GM12878 (cell line): ENCODE data around the gene SERPINE1. TPM values are rescaled to one million over a fixed set of nuclear protein-coding genes. Genes with fewer than 3 reads are reported as not detected.

Experiments used
- ATAC-seq: fragments of 200-7000 bp; cut with Tn5 transposase; 3 replicates; pipeline ENCODE4 v1.9.1; 2020; ENCODE audit warnings: mild to moderate bottlenecking, moderate library complexity
- BruUV-seq: library from RNA; stranded (reverse); fragments of 400-500 nt; replicated peaks from 2 replicates; lab custom pipeline; 2021; lab: Mats Ljungman, UMichigan
- CTCF ChIA-PET: fragments of 300-600 bp; sonication (Branson Sonifier 250); formaldehyde crosslinking; extraction: SDS; loops from one replicate; lab custom pipeline; 2021; ENCODE audit warnings: inconsistent platforms; lab: Yijun Ruan, JAX
- POLR2A ChIA-PET: fragments of 350-600 bp; formaldehyde crosslinking; extraction: SDS; loops from one replicate; lab custom pipeline; 2021; ENCODE audit warnings: inconsistent platforms; lab: Charles Lee
- RAD21 ChIA-PET: fragments of 300-600 bp; sonication (Branson Sonifier 250); formaldehyde crosslinking; loops from one replicate; lab custom pipeline; 2023; ENCODE audit warnings: antibody characterized with exemption; ENCODE audit not compliant: unreplicated experiment; lab: Charles Lee
- SMC1A ChIA-PET: fragments of 300-600 bp; sonication (Branson Sonifier 250); formaldehyde crosslinking; loops from one replicate; lab custom pipeline; 2023; ENCODE audit not compliant: unreplicated experiment, uncharacterized antibody; lab: Charles Lee
- DNase-seq: peaks from one replicate; pipeline ENCODE4 v3.0.0-alpha.2; 2011; ENCODE audit warnings: low read depth, low spot score
- FAIRE-seq: peaks from 3 replicates; lab custom pipeline; 2011; peaks lifted over from hg19 to GRCh38; lab: Jason Lieb, UNC
- H2AFZ ChIP-seq: 2 replicates; pipeline ENCODE4 v1.6.0; 2011; ENCODE audit warnings: low read depth, low read length, control low read depth; ENCODE audit not compliant: control insufficient read depth
- H3K27ac ChIP-seq: 2 replicates; pipeline ENCODE4 v1.5.1; 2011; ENCODE audit warnings: control low read depth; ENCODE audit not compliant: control insufficient read depth, insufficient read depth
- H3K27me3 ChIP-seq, 2 experiments: replicated peaks in 1 of 2; 2 replicates each; pipeline versions ENCODE4 v1.6.0 to v1.6.1; 2011; ENCODE audit warnings: low read length in 1 of 2; ENCODE audit not compliant: control insufficient read depth in 2 of 2, insufficient read depth in 2 of 2
- H3K36me3 ChIP-seq, 2 experiments: 2 replicates each; pipeline ENCODE4 v1.5.1; 2011; ENCODE audit warnings: low read length in 1 of 2; ENCODE audit not compliant: control insufficient read depth in 2 of 2, insufficient read depth in 2 of 2
- H3K4me1 ChIP-seq: 2 replicates; pipeline ENCODE4 v1.6.1; 2011; ENCODE audit warnings: mild to moderate bottlenecking, low read length, moderate library complexity, mixed read lengths; ENCODE audit not compliant: control insufficient read depth, insufficient read depth
- H3K4me2 ChIP-seq: 2 replicates; pipeline ENCODE4 v1.6.0; 2011; ENCODE audit warnings: control low read depth; ENCODE audit not compliant: control insufficient read depth, insufficient read depth
- H3K4me3 ChIP-seq: fragments of 200-600 bp; sonication (generic); 2 replicates; pipeline ENCODE4 v1.5.1; 2016
- H3K79me2 ChIP-seq: 2 replicates; pipeline ENCODE4 v1.6.0; 2011; ENCODE audit warnings: low read length; ENCODE audit not compliant: control insufficient read depth, insufficient read depth
- H3K9ac ChIP-seq: 2 replicates; pipeline ENCODE4 v1.8.0; 2011; ENCODE audit warnings: low read length, control low read depth, mixed read lengths; ENCODE audit not compliant: control insufficient read depth, insufficient read depth
- H3K9me3 ChIP-seq: replicated peaks from 3 replicates; pipeline ENCODE4 v1.5.1; 2011; ENCODE audit warnings: mild to moderate bottlenecking, low read length; ENCODE audit not compliant: control insufficient read depth, insufficient read depth
- H4K20me1 ChIP-seq: 2 replicates; pipeline ENCODE4 v1.6.0; 2011; ENCODE audit not compliant: control insufficient read depth, insufficient read depth
- BHLHE40 ChIP-seq, 2 experiments: fragments of 450-650 bp in 1 of 2; IDR thresholded peaks; 2 replicates each; pipeline ENCODE4 v1.6.1; 2011 to 2017; ENCODE audit warnings: low read depth in 2 of 2, borderline replicate concordance in 1 of 2, improper control_type of control experiment in 1 of 2, low read length in 1 of 2, mild to moderate bottlenecking in 1 of 2
- FOXK2 ChIP-seq: fragments of 450-650 bp; IDR thresholded peaks from 2 replicates; pipeline ENCODE4 v1.6.1; 2017; ENCODE audit warnings: mild to moderate bottlenecking, moderate library complexity
- KDM1A ChIP-seq: fragments of 200-600 bp; sonication (generic); IDR thresholded peaks from 2 replicates; pipeline ENCODE4 v1.6.1; 2016; ENCODE audit warnings: borderline replicate concordance
- NBN ChIP-seq: fragments of 450-650 bp; IDR thresholded peaks from 2 replicates; pipeline ENCODE4 v1.6.1; 2016
- RCOR1 ChIP-seq: conservative IDR thresholded peaks from 2 replicates; pipeline ENCODE4 v1.6.1; 2012; ENCODE audit warnings: low read depth, low read length, improper control_type of control experiment
- SUZ12 ChIP-seq: fragments of 200-600 bp; sonication (generic); IDR thresholded peaks from one replicate; pipeline ENCODE4 v1.6.1; 2018; ENCODE audit warnings: antibody characterized with exemption, mild to moderate bottlenecking; ENCODE audit not compliant: unreplicated experiment
- TBL1XR1 ChIP-seq: IDR thresholded peaks from 2 replicates; pipeline ENCODE4 v1.6.1; 2012; ENCODE audit warnings: low read depth, low read length, improper control_type of control experiment
- TCF12 ChIP-seq: IDR thresholded peaks from 2 replicates; pipeline ENCODE4 v1.6.1; 2011; ENCODE audit warnings: low read depth, mild to moderate bottlenecking, low read length
- WGBS: methylation state at CpG from one replicate; pipeline ENCODE4 v1.1.6; 2016; ENCODE audit warnings: low lambda C conversion rate; ENCODE audit not compliant: insufficient replicate concordance, insufficient coverage; ENCODE audit errors: missing lambda C conversion rate; 5-methylcytosine and 5-hydroxymethylcytosine counted together
- in situ Hi-C: fragments of 300-500 bp; cut with MboI; formaldehyde crosslinking; loops from 9 replicates; pipeline ENCODE4 v1.14.3; 2018; ENCODE audit warnings: mixed read lengths
- intact Hi-C: fragments of 100-400 bp; cut with micrococcal nuclease; formaldehyde crosslinking; loops from one replicate; pipeline ENCODE4 v1.14.2; 2022; ENCODE audit not compliant: unreplicated experiment
- polyA plus RNA-seq, 11 experiments: library from polyadenylated mRNA; depleted of rRNA in 4 of 11; unstranded in 6 of 11; stranded (reverse) in 5 of 11; fragments of >200 nt; fragmentation: Nextera tagmentation in 4 of 11; fragmentation: Illumina TruSeq in 1 of 11; extraction: Ambion mirVana in 4 of 11; extraction: Trizol in 1 of 11; gene quantifications; 1 replicate in 1 of 11; 2 replicates in 10 of 11; pipeline versions ENCODE4 v1.2.1 to v1.2.3, GENCODE V29; 2011 to 2016; ENCODE audit warnings: inconsistent platforms in 2 of 11, missing spikeins in 2 of 11, low read depth in 1 of 11
- total RNA-seq, 4 experiments: library from RNA; depleted of rRNA in 3 of 4; stranded (reverse); fragments of >200 nt in 3 of 4; fragmentation: Illumina TruSeq in 1 of 4; extraction: Trizol in 1 of 4; gene quantifications; 2 replicates each; pipeline versions ENCODE4 v1.2.1 to v1.2.3, GENCODE V29; 2013 to 2021
- TF ChIP-seq, protein P1 (sequence below): fragments of 450-650 bp; IDR thresholded peaks from 2 replicates; pipeline ENCODE4 v1.6.1; 2018; ENCODE audit warnings: mild to moderate bottlenecking, low read depth, moderate library complexity; ENCODE audit not compliant: partially characterized antibody
- TF ChIP-seq, protein P2 (sequence below): IDR thresholded peaks from 2 replicates; pipeline ENCODE4 v1.6.1; 2012; ENCODE audit warnings: low read depth, low read length, improper control_type of control experiment

Gene SERPINE1
- total and polyA plus RNA-seq, 10 of the 15 experiments (the other 5 are each of a cell fraction or from before 2014, with no cell fraction given) = 0.20 to 2.4 (median 0.44) TPM

DNA sequence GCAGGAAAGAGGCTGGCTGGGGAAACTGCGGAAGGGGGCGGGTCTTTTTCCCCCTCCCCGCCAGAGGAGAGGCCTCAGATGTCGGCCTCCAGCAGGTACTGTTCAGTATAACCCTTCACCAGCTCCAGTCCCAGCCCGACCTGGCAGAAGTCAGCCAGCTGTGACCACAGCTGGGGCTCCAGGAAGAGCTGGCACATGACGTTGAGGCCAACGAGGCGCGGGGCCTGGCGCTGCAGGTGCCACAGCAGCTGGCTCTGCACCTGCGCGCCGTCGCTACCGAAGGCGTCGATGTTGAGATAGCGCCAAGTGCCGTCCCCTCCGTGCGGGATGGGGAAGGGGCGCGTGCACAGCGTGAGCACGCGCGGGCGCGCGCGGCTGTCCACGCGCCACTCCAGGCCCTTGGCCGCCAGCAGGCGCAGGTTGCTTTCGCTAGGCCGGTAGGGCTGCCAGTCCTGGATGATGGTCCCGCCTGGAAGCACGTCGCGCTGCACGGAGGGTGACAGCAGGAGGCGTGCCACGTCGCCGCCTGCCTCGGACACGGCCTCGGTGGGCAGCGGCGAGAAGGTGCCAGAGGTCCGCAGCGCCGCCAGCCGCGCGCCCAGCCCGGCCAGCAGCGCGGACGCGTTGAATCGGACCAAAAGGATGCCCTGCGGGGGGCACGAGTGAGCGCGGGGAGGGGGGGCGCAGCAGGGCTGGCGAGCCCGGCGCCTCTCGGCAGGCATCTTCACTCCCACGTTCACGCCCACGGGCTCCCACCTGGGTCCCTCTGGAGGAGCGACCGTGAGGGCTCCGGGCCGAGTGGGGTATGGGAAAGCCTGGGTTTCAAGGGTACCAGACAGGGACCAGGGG is 45.3 kb downstream of the SERPINE1 start (continued):
- no peak for TF ChIP-seq FOXK2
- no peak for TF ChIP-seq KDM1A
- peak; percentile 73 for TF ChIP-seq SUZ12
- TF ChIP-seq TCF12 = 0 out of 2 replicates have a peak, but pooled peaks have one; percentile 18
- TF ChIP-seq, all 136 proteins: peak for 4

DNA sequence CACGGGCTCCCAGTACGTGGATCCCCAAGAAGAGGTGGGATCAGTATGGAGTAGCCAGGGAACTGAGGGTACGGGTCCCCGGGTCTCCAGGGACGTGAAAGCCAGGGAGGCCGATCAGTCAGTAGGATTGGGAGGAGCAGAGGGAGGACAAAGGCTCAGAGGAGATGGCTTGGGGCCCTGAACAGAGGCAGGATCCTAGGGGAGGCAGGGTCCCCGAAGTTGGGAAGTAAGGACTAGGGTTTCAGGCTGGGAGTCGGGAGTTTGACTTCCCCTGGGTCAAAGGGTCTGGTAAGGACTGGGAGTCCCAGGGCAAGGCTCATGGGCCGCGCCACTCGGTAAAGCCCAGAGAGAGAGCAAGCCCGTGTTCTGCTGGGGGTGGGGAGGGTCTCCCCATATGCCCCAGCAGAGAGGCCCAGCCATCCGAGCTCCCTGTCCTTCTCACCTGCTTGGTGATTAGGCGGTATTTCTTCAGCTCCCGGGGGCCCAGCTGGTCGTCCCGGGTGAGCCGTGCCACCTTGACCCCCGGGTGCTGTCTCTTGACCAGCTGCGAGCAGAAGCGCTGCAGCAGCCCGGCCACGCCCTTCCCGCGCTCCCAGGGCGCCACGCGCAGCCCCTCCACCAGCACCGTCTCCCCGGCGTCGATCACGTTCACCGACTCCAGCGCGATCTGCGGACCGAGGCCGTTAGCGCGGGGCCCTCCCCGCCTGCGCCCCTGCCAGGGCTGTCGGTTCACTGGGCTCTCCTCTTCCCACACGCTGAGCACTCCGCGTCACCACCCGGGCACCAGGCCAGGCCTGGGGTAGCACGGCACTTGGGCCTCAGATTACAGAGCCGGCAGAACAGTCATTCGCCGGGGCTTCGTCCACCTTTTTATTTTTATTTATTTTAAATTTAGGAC is 46.2 kb downstream of the SERPINE1 start:
- Histone ChIP-seq H3K36me3 (no peaks in the 10 kb centered on the region), H4K20me1 (no peaks in the 10 kb centered on the region), H3K27me3 (peaks cover 26 to 32% of the 10 kb centered on the region in 2 experiments), H3K79me2 (no peaks in the 10 kb centered on the region), H3K9ac (no peak overlapping the region), H3K9me3 (no peaks in the 10 kb centered on the region; the same call in 2 of the 3 replicates), H3K4me1 (peaks cover 7% of the 10 kb centered on the region; the same call in 1 of the 2 replicates), H3K4me2 (peak overlapping the region; percentile 50; the same call in 1 of the 2 replicates), H3K4me3 (0 out of 2 replicates have a peak overlapping the region, but pooled peaks have one; percentile 23), H2AFZ (no peak overlapping the region; the same call in 1 of the 2 replicates), H3K27ac (no peak overlapping the region)
- FAIRE-seq (no peak), ATAC-seq (peak; percentile 22), DNase-seq (no peak)
- TF ChIP-seq, protein P1, sequence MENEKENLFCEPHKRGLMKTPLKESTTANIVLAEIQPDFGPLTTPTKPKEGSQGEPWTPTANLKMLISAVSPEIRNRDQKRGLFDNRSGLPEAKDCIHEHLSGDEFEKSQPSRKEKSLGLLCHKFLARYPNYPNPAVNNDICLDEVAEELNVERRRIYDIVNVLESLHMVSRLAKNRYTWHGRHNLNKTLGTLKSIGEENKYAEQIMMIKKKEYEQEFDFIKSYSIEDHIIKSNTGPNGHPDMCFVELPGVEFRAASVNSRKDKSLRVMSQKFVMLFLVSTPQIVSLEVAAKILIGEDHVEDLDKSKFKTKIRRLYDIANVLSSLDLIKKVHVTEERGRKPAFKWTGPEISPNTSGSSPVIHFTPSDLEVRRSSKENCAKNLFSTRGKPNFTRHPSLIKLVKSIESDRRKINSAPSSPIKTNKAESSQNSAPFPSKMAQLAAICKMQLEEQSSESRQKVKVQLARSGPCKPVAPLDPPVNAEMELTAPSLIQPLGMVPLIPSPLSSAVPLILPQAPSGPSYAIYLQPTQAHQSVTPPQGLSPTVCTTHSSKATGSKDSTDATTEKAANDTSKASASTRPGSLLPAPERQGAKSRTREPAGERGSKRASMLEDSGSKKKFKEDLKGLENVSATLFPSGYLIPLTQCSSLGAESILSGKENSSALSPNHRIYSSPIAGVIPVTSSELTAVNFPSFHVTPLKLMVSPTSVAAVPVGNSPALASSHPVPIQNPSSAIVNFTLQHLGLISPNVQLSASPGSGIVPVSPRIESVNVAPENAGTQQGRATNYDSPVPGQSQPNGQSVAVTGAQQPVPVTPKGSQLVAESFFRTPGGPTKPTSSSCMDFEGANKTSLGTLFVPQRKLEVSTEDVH = no peak
- TF ChIP-seq TBL1XR1 (no peak), RCOR1 (no peak), NBN (no peak), BHLHE40 (IDR thresholded peaks at IDR 0.05; ENCODE audit: borderline replicate concordance in 1 of 2, low read depth in 2 of 2, low read length in 1 of 2) (peak in 1 of 2 experiments; percentile 17; a peak in 1 of 4 replicates)
- TF ChIP-seq, protein P2, sequence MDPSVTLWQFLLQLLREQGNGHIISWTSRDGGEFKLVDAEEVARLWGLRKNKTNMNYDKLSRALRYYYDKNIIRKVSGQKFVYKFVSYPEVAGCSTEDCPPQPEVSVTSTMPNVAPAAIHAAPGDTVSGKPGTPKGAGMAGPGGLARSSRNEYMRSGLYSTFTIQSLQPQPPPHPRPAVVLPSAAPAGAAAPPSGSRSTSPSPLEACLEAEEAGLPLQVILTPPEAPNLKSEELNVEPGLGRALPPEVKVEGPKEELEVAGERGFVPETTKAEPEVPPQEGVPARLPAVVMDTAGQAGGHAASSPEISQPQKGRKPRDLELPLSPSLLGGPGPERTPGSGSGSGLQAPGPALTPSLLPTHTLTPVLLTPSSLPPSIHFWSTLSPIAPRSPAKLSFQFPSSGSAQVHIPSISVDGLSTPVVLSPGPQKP = no peak
- ChIA-PET RAD21 (interaction anchor here (0.9 to 2.4 kb wide), 7 partner anchors 8 to 110 kb away, joined by 3 to 15 read pairs (median 3); partner anchors contain the start of gene VGF), POLR2A (interaction anchor here (0.6 to 1.0 kb wide), 3 partner anchors 8 to 29 kb away, joined by 3 to 4 read pairs (median 3); partner anchors contain the start of gene VGF), SMC1A (interaction anchor here (0.7 to 1.8 kb wide), 8 partner anchors 9 to 149 kb away, joined by 3 to 7 read pairs (median 4); partner anchors contain the start of genes IFT22, PLOD3 and ZNHIT1), CTCF (interaction anchor here (0.9 to 2.8 kb wide), 8 partner anchors 7 to 110 kb away, joined by 3 to 35 read pairs (median 6); partner anchors contain the start of genes VGF and ZNHIT1)
- in situ Hi-C loops (no loop called here), intact Hi-C loops (no loop called here)
- WGBS = 10% methylated on average over 45 of the region's 53 CpGs
- no TSS peak for BruUV-seq
